ENCODE measurements around the gene RPL32. TPM values are rescaled to one million over a fixed set of nuclear protein-coding genes. Genes with fewer than 3 reads are reported as not detected.

Gene RPL32
- total and polyA plus RNA-seq, 2 donors (not counting 3 experiments of a cell fraction or from before 2014, with no cell fraction given), result 1,075 to 1,588 TPM

DNA sequence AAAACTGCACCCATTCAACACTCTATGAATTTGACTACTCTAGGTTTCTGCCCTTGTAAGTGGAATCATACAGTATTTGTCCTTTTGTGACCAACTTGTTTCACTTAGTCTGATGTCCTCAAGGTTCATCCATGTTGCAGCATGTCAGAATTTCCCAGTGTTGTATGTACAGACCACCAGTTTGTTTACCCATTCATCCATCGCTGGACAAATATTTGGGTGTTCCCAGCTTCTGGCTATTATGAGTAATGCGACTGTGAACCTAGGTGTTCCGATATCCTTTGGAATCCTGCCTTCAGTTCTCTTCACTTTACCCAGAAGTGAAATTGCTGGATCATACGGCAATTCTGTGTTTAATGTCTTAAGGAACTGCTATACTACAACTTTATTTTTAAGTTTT lies 12.6 kb downstream of the RPL32 start:
- CTCF ChIA-PET, result interaction anchor here (1.3 kb wide), 1 partner anchor 15 kb away, joined by 4 read pairs; no protein-coding TSS in a partner anchor
- no TSS peak for BruUV-seq (replicated peaks)

More for the DNA sequence above, 12.6 kb downstream of the RPL32 start:
- DNase-seq (ENCODE audit: low read depth, low spot score) (no peak), FAIRE-seq (no peak)
- Histone ChIP-seq H3K36me3 (ENCODE audit: control insufficient read depth in 2 of 2, extremely low read depth in 1 of 2, insufficient read depth in 2 of 2, low read length in 2 of 2) (peaks cover 11 to 20% of the 10 kb centered on the region in 2 experiments), H3K9me1 (replicated peaks; ENCODE audit: control insufficient read depth, extremely low read depth, insufficient read depth, low read length) (no peaks in the 10 kb centered on the region), H3K27me3 (ENCODE audit: control insufficient read depth in 2 of 2, insufficient read depth in 2 of 2, low read length in 2 of 2) (no peaks in the 10 kb centered on the region), H3K27ac (ENCODE audit: insufficient read depth, low read depth, low read length) (no peak overlapping the region), H3K4me1 (ENCODE audit: control insufficient read depth, extremely low read depth, insufficient read depth, low read length) (peaks cover 7% of the 10 kb centered on the region), H3K79me2 (ENCODE audit: control insufficient read depth, insufficient read depth, low read length) (no peaks in the 10 kb centered on the region), H3K9me3 (replicated peaks; ENCODE audit: control insufficient read depth, insufficient read depth, low read length) (no peaks in the 10 kb centered on the region), H3K9ac (replicated peaks; ENCODE audit: extremely low read depth, insufficient read depth, low read length) (no peak overlapping the region), H3K4me3 (replicated peaks in 1 of 3; ENCODE audit: insufficient read depth in 1 of 3, low read depth in 1 of 3, low read length in 3 of 3) (no peak overlapping the region), H3K4me2 (ENCODE audit: insufficient read depth, low read length) (no peak overlapping the region), H2AFZ (ENCODE audit: low read depth, low read length) (no peak overlapping the region), H4K20me1 (replicated peaks; ENCODE audit: control insufficient read depth, extremely low read depth, insufficient read depth, low read length) (no peaks in the 10 kb centered on the region)
- dilution Hi-C loops (cut with MboI; ENCODE audit: extremely low pct_ligation_motif_present, low sequenced_read_pairs) (no loop called here), intact Hi-C loops (cut with micrococcal nuclease) (no loop called here)
- POLR2A ChIA-PET, result interaction anchor here (0.7 kb wide), 1 partner anchor 640 kb away, joined by 7 read pairs; no protein-coding TSS in a partner anchor
- no peak for TF ChIP-seq POLR2AphosphoS5 (IDR thresholded peaks at IDR 0.05; ENCODE audit: insufficient read depth, low read depth, low read length)
- TF ChIP-seq EZH2 (IDR thresholded peaks at IDR 0.05; ENCODE audit: borderline replicate concordance, low read depth, low read length, severe bottlenecking), result no peak
- TF ChIP-seq, protein P1, sequence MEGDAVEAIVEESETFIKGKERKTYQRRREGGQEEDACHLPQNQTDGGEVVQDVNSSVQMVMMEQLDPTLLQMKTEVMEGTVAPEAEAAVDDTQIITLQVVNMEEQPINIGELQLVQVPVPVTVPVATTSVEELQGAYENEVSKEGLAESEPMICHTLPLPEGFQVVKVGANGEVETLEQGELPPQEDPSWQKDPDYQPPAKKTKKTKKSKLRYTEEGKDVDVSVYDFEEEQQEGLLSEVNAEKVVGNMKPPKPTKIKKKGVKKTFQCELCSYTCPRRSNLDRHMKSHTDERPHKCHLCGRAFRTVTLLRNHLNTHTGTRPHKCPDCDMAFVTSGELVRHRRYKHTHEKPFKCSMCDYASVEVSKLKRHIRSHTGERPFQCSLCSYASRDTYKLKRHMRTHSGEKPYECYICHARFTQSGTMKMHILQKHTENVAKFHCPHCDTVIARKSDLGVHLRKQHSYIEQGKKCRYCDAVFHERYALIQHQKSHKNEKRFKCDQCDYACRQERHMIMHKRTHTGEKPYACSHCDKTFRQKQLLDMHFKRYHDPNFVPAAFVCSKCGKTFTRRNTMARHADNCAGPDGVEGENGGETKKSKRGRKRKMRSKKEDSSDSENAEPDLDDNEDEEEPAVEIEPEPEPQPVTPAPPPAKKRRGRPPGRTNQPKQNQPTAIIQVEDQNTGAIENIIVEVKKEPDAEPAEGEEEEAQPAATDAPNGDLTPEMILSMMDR (IDR thresholded peaks at IDR 0.05; ENCODE audit: extremely low read depth in 1 of 2, insufficient read depth in 1 of 2, low read depth in 1 of 2, low read length in 2 of 2), result no peak
- no peak for TF ChIP-seq FOS (IDR thresholded peaks at IDR 0.05; ENCODE audit: borderline replicate concordance, insufficient read depth, low read length)
- TF ChIP-seq MYC (IDR thresholded peaks at IDR 0.05; ENCODE audit: low read depth, low read length), result no peak
- TF ChIP-seq POLR2A (IDR thresholded peaks at IDR 0.05; ENCODE audit: low read depth, low read length), result no peak
- TF ChIP-seq, protein P2, sequence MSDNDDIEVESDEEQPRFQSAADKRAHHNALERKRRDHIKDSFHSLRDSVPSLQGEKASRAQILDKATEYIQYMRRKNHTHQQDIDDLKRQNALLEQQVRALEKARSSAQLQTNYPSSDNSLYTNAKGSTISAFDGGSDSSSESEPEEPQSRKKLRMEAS (IDR thresholded peaks at IDR 0.05; ENCODE audit: insufficient read depth, insufficient read length), result no peak
- TF ChIP-seq GATA2 (IDR thresholded peaks at IDR 0.05; ENCODE audit: insufficient read depth, insufficient read length, low read depth, low read length), result no peak
- TF ChIP-seq JUN (IDR thresholded peaks at IDR 0.05; ENCODE audit: borderline replicate concordance, insufficient read depth, insufficient read length, low read depth), result no peak

Measured in endothelial cell of umbilical vein (primary cell).